Transverse colon (tissue), 4 donors: ENCODE results near the gene WFIKKN2. TPM values are rescaled to one million over a fixed set of nuclear protein-coding genes. Genes with fewer than 3 reads are reported as not detected.

Experiments used
- DNase-seq: peaks from one replicate; pipeline ENCODE4 v3.0.0-alpha.2; 2019
- H3K27ac ChIP-seq, 4 donors: fragments of 200-600 bp; sonication (generic); 2 replicates each; pipeline ENCODE4 v1.5.1; 2016 to 2018; ENCODE audit warnings: inconsistent platforms in 4 of 4
- H3K27me3 ChIP-seq: fragments of 200-600 bp; sonication (generic); 2 replicates; pipeline ENCODE4 v1.5.1; 2017; ENCODE audit warnings: inconsistent platforms
- H3K36me3 ChIP-seq, 4 donors: fragments of 200-600 bp; sonication (generic); 2 replicates each; pipeline ENCODE4 v1.5.1; 2017 to 2019; ENCODE audit warnings: inconsistent platforms in 4 of 4
- H3K4me1 ChIP-seq, 4 donors: fragments of 200-600 bp; sonication (generic); 2 replicates each; pipeline ENCODE4 v1.5.1; 2017 to 2020; ENCODE audit warnings: inconsistent platforms in 4 of 4
- H3K4me3 ChIP-seq, 4 donors: fragments of 200-600 bp; sonication (generic); 1 replicate in 1 of 4; 2 replicates in 3 of 4; pipeline versions ENCODE4 v1.5.1 to v1.6.1; 2017 to 2019; ENCODE audit warnings: inconsistent platforms in 4 of 4
- H3K9me3 ChIP-seq, 2 donors: fragments of 200-600 bp; sonication (generic); 2 replicates each; pipeline ENCODE4 v1.5.1; 2017 to 2019; ENCODE audit warnings: inconsistent platforms in 2 of 2
- CTCF ChIP-seq, 5 experiments: fragments of 200-600 bp in 3 of 5; fragments of 450-650 bp in 2 of 5; sonication (generic) in 3 of 5; IDR thresholded peaks; 1 replicate in 2 of 5; 2 replicates in 3 of 5; pipeline ENCODE4 v1.5.1; 2016 to 2017; ENCODE audit warnings: antibody characterized with exemption in 5 of 5, inconsistent platforms in 3 of 5, mild to moderate bottlenecking in 2 of 5, moderate library complexity in 1 of 5
- EP300 ChIP-seq: sonication (generic); formaldehyde crosslinking; IDR thresholded peaks from one replicate; pipeline ENCODE4 v1.6.1; 2017; ENCODE audit warnings: antibody characterized with exemption, low read depth
- POLR2A ChIP-seq: fragments of 450-650 bp; IDR thresholded peaks from one replicate; pipeline ENCODE4 v1.6.1; 2016; ENCODE audit warnings: antibody characterized with exemption, mild to moderate bottlenecking, moderate library complexity
- POLR2AphosphoS5 ChIP-seq, 3 donors: sonication (generic); formaldehyde crosslinking; IDR thresholded peaks; one replicate each; pipeline ENCODE4 v1.6.1; 2016; ENCODE audit warnings: antibody characterized with exemption in 3 of 3
- whole genome bisulfite sequencing, 2 donors: methylation state at CpG; one replicate each; pipeline ENCODE4 v1.1.5; 2018; ENCODE audit warnings: low coverage in 1 of 2; 5-methylcytosine and 5-hydroxymethylcytosine counted together
- in situ Hi-C, 4 donors: fragments of 200-750 bp; cut with MboI; loops; one replicate each; pipeline versions ENCODE4 v1.15.0 to v1.15.1; 2017; ENCODE audit warnings: low sequenced_read_pairs in 3 of 4, low pct_ligation_motif_present in 1 of 4, low pct_unique_long_range_greater_than_20kb in 1 of 4
- intact Hi-C: fragments of 100-400 bp; cut with DNase I; formaldehyde crosslinking; loops from one replicate; pipeline ENCODE4 v1.15.1; 2023; ENCODE audit warnings: low total_unique reads
- total RNA-seq, 4 donors: library from RNA; depleted of rRNA; stranded (reverse); fragments of >200 nt; gene quantifications; one replicate each; pipeline ENCODE4 v1.1.0, GENCODE V29; 2016

The WFIKKN2 gene
- total RNA-seq, 4 donors from 2014 or later = not detected

GRCh38 chr17:50848711-50849110 is 13.3 kb downstream of the WFIKKN2 start:
- in situ Hi-C loops = loop anchor here (10.0 to 25.0 kb wide), 3 partner anchors 64 to 311 kb away; partner anchors contain the start of genes SPATA20 (in 3 of the 4) and EPN3 (in 1 of the 4)
- H3K9me3 ChIP-seq = no peaks in the 10 kb centered on the region
- H3K27me3 ChIP-seq = no peaks in the 10 kb centered on the region
- intact Hi-C loops = no loop called here
- no peak for DNase-seq
- WGBS, 2 donors = 53 to 63% methylated on average over 2 of the region's 2 CpGs
- H3K36me3 ChIP-seq = no peaks in the 10 kb centered on the region
- TF ChIP-seq CTCF (IDR thresholded peaks at IDR 0.05) = no peak
- no peak for TF ChIP-seq EP300
- TF ChIP-seq POLR2A = no peak
- TF ChIP-seq POLR2AphosphoS5 (IDR thresholded peaks at IDR 0.05) = no peak
- no peak overlapping the region for H3K4me3 ChIP-seq
- H3K27ac ChIP-seq = no peak overlapping the region
- H3K4me1 ChIP-seq = peaks cover 10 to 22% (median 14%) of the 10 kb centered on the region in 4 donors

DNA sequence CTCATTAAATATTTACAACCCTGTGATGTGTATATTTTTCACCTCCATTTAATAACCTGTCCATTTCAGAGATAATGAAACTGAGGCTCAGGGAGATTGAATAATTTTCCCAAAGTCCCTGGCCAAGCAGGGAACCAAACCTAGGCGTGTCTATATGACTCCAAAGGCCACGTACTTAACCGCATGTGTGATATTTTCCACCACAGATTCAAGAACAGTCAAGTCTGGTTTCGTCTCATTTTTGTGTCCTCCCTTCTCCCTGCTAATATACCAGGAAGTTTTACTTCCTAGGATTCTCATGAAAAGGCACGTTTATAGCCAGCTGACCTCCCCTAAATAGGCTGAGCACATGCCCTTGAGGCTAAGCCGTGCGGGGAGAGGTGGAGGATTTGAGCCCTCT is 15.3 kb downstream of the WFIKKN2 start:
- WGBS, 2 donors = 60 to 76% methylated on average over 5 to 7 of the region's 7 CpGs
- no peaks in the 10 kb centered on the region for H3K36me3 ChIP-seq
- intact Hi-C loops (no loop called here), in situ Hi-C loops (loop anchor here (5.0 to 25.0 kb wide), 2 partner anchors 107 to 312 kb away; partner anchors contain the start of genes NME1 (in 2 of the 4) and NME2 (in 2 of the 4))
- no peaks in the 10 kb centered on the region for H3K27me3 ChIP-seq
- peak overlapping the region in 1 of 4 donors; percentile 66 for H3K27ac ChIP-seq
- TF ChIP-seq EP300 (no peak), POLR2A (no peak), POLR2AphosphoS5 (IDR thresholded peaks at IDR 0.05) (no peak), CTCF (IDR thresholded peaks at IDR 0.05) (no peak)
- DNase-seq = no peak
- H3K4me3 ChIP-seq = no peak overlapping the region
- peaks cover 14 to 38% (median 21%) of the 10 kb centered on the region in 4 donors for H3K4me1 ChIP-seq
- H3K9me3 ChIP-seq = no peaks in the 10 kb centered on the region

- Histone ChIP-seq H3K4me3 (no peak overlapping the region), H3K36me3 (no peaks in the 10 kb centered on the region), H3K27me3 (no peaks in the 10 kb centered on the region), H3K27ac (peak overlapping the region; percentile 66 to 85 (median 82)), H3K4me1 (peaks cover 14 to 54% (median 26%) of the 10 kb centered on the region in 4 donors), H3K9me3 (no peaks in the 10 kb centered on the region)
- no peak for DNase-seq
- WGBS, 2 donors = 61 to 62% methylated on average over 5 to 6 of the region's 6 CpGs
- in situ Hi-C loops (loop anchor here (5.0 to 25.0 kb wide), 2 partner anchors 104 to 309 kb away; partner anchors contain the start of genes NME1 (in 2 of the 4) and NME2 (in 2 of the 4)), intact Hi-C loops (no loop called here)
- no peak for TF ChIP-seq POLR2AphosphoS5 (IDR thresholded peaks at IDR 0.05)
- TF ChIP-seq POLR2A = no peak
- no peak for TF ChIP-seq CTCF (IDR thresholded peaks at IDR 0.05)
- no peak for TF ChIP-seq EP300
Measured at GRCh38 chr17:50853015-50853615, 17.7 kb downstream of the WFIKKN2 start.

GRCh38 chr17:50853781-50854180 is 18.4 kb downstream of the WFIKKN2 start:
- peaks cover 14 to 60% (median 26%) of the 10 kb centered on the region in 4 donors for H3K4me1 ChIP-seq
- intact Hi-C loops = no loop called here

More at GRCh38 chr17:50853781-50854180, 18.4 kb downstream of the WFIKKN2 start:
- TF ChIP-seq POLR2AphosphoS5 (IDR thresholded peaks at IDR 0.05) = no peak
- TF ChIP-seq POLR2A = no peak
- no peak for TF ChIP-seq EP300
- no peak for TF ChIP-seq CTCF (IDR thresholded peaks at IDR 0.05)
- Histone ChIP-seq H3K27me3 (no peaks in the 10 kb centered on the region), H3K4me3 (no peak overlapping the region), H3K9me3 (no peaks in the 10 kb centered on the region), H3K36me3 (no peaks in the 10 kb centered on the region), H3K27ac (peak overlapping the region in 3 of 4 donors; percentile 15 to 85 (median 66))
- WGBS, 2 donors = 90 to 93% methylated on average over 2 to 6 of the region's 6 CpGs
- DNase-seq = no peak
- in situ Hi-C loops = loop anchor here (5.0 to 25.0 kb wide), 2 partner anchors 104 to 309 kb away; partner anchors contain the start of genes NME1 (in 2 of the 4) and NME2 (in 2 of the 4)
